Endothelial cell (in vitro differentiated cells): ENCODE measurements around the gene NOA1. TPM values are rescaled to one million over a fixed set of nuclear protein-coding genes. Genes with fewer than 3 reads are reported as not detected.
"Not testable (repeated sequence)": the region's sequence is repeated elsewhere in the genome, so short reads cannot be mapped to it uniquely, and the experiment has no call there.

Experiments
- DNase-seq: peaks from one replicate; pipeline ENCODE4 v3.0.0; 2021; ENCODE audit warnings: low spot score
- H3K27ac Mint-ChIP-seq: one replicate; pipeline ENCODE4 v1.8.0; 2021; ENCODE audit warnings: mixed read lengths, inconsistent platforms; ENCODE audit not compliant: unreplicated experiment
- H3K27me3 Mint-ChIP-seq: one replicate; pipeline ENCODE4 v1.8.0; 2021; ENCODE audit warnings: mild to moderate bottlenecking, moderate library complexity, mixed read lengths, inconsistent platforms; ENCODE audit not compliant: unreplicated experiment
- H3K36me3 Mint-ChIP-seq: one replicate; pipeline ENCODE4 v1.8.0; 2021; ENCODE audit warnings: mild to moderate bottlenecking, low read depth, mixed read lengths, inconsistent platforms; ENCODE audit not compliant: unreplicated experiment
- H3K4me1 Mint-ChIP-seq: one replicate; pipeline ENCODE4 v1.8.0; 2021; ENCODE audit warnings: mild to moderate bottlenecking, mixed read lengths, inconsistent platforms; ENCODE audit not compliant: unreplicated experiment
- H3K4me3 Mint-ChIP-seq: one replicate; pipeline ENCODE4 v1.8.0; 2021; ENCODE audit warnings: mild to moderate bottlenecking, mixed read lengths, inconsistent platforms; ENCODE audit not compliant: unreplicated experiment
- H3K9me3 Mint-ChIP-seq: one replicate; pipeline ENCODE4 v1.8.0; 2021; ENCODE audit warnings: mixed read lengths, inconsistent platforms; ENCODE audit not compliant: unreplicated experiment
- total RNA-seq: library from RNA; stranded (reverse); fragmentation: NEBNext Ultra II Directional; extraction: Animal tissue kit (Norgen Biotek cat#: 25700); gene quantifications from one replicate; pipeline ENCODE4 v1.2.1, GENCODE V29; 2021; ENCODE audit not compliant: unreplicated experiment
- TF ChIP-seq, protein P1 (sequence below): fragments of 200-600 bp; sonication (generic); IDR thresholded peaks from one replicate; pipeline ENCODE4 v1.5.0; 2021; ENCODE audit warnings: antibody characterized with exemption; ENCODE audit not compliant: unreplicated experiment

Gene NOA1
- total RNA-seq, 1 donor from 2014 or later = 20.3 TPM

DNA sequence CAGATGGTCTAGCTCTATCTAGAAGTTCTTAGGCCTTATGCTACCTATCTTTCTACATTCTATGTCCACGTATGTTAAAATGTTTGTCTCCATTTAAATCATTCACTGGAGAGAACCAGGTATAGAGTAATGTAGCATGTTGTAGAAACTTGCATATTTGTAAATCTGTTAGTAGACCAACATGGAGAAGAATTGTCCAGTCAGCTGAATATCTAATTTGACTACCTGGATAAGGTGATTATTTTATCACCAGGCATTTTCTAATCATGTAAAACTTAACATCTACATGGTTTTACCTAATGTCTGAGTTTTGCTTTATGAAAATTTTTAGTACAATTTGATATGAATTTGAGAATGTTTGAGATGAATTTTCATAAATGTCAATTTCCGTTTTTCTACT is 50.2 kb downstream of the NOA1 start:
- H3K27me3 Mint-ChIP-seq = peaks cover 7% of the 10 kb centered on the region
- TF ChIP-seq, protein P1, sequence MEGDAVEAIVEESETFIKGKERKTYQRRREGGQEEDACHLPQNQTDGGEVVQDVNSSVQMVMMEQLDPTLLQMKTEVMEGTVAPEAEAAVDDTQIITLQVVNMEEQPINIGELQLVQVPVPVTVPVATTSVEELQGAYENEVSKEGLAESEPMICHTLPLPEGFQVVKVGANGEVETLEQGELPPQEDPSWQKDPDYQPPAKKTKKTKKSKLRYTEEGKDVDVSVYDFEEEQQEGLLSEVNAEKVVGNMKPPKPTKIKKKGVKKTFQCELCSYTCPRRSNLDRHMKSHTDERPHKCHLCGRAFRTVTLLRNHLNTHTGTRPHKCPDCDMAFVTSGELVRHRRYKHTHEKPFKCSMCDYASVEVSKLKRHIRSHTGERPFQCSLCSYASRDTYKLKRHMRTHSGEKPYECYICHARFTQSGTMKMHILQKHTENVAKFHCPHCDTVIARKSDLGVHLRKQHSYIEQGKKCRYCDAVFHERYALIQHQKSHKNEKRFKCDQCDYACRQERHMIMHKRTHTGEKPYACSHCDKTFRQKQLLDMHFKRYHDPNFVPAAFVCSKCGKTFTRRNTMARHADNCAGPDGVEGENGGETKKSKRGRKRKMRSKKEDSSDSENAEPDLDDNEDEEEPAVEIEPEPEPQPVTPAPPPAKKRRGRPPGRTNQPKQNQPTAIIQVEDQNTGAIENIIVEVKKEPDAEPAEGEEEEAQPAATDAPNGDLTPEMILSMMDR = no peak
- no peak overlapping the region for H3K27ac Mint-ChIP-seq
- no peaks in the 10 kb centered on the region for H3K9me3 Mint-ChIP-seq
- H3K4me3 Mint-ChIP-seq = no peak overlapping the region
- H3K36me3 Mint-ChIP-seq = peaks cover 29% of the 10 kb centered on the region
- no peaks in the 10 kb centered on the region for H3K4me1 Mint-ChIP-seq
- DNase-seq = no peak

DNA sequence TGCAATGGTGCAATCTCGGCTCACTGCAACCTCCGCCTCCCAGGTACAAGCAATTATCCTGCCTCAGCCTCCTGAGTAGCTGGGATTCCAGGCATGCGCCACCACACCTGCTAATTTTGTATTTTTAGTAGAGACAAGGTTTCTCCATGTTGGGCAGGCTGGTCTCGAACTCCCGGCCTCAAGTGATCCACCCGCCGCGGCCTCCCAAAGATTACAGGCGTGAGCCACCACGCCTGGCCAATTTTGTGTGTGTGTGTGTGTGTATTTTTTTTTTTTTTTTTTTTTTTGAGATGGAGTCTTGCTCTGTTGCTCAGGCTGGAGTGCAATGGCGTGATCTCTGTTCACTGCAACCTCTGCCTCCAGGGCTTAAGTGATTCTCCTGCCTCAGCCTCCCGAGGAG is 62.4 kb downstream of the NOA1 start:
- not testable (repeated sequence) for H3K4me3 Mint-ChIP-seq, H3K27ac Mint-ChIP-seq, DNase-seq, H3K36me3 Mint-ChIP-seq, H3K27me3 Mint-ChIP-seq, H3K9me3 Mint-ChIP-seq
- H3K4me1 Mint-ChIP-seq = peaks cover 22% of the 10 kb centered on the region

DNA sequence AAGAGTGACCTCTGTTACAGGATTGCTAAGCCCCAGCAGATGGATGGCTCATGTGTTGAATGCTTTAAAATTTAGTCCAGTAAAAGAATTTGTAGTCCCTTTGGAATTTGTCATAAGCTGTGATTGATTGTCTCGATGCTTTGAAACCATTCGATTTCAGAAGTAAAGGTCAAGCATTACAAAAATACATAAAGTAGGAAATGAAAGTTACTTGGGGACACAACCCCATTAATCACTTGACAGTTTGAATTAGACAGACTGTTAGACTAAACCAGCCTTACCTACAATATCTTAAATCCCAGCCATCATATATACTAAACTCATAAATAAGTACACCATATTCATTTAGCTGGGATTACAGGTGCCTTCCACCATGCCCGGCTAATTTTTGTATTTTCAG is 63.1 kb downstream of the NOA1 start:
- TF ChIP-seq, protein P1 = no peak
- Mint-ChIP-seq H3K36me3 (peaks cover 8% of the 10 kb centered on the region), H3K4me1 (peaks cover 27% of the 10 kb centered on the region), H3K9me3 (no peaks in the 10 kb centered on the region), H3K27me3 (peaks cover 9% of the 10 kb centered on the region), H3K27ac (no peak overlapping the region), H3K4me3 (no peak overlapping the region)
- no peak for DNase-seq

Other genes starting within 250 kb of the NOA1 start
- gene SPINK2, start 155.9 kb downstream of the NOA1 start, total RNA-seq = not detected
- gene REST, start 69.7 kb downstream of the NOA1 start, total RNA-seq = 70.4 TPM
- gene POLR2B, start 1.3 kb upstream of the NOA1 start, total RNA-seq = 95.5 TPM
- gene IGFBP7, start 132.8 kb upstream of the NOA1 start, total RNA-seq = 7.6 TPM